ENCODE measurements around the gene SLC26A8. TPM values are rescaled to one million over a fixed set of nuclear protein-coding genes. Genes with fewer than 3 reads are reported as not detected.

The SLC26A8 gene
- total RNA-seq, 1 donor, result not detected

DNA sequence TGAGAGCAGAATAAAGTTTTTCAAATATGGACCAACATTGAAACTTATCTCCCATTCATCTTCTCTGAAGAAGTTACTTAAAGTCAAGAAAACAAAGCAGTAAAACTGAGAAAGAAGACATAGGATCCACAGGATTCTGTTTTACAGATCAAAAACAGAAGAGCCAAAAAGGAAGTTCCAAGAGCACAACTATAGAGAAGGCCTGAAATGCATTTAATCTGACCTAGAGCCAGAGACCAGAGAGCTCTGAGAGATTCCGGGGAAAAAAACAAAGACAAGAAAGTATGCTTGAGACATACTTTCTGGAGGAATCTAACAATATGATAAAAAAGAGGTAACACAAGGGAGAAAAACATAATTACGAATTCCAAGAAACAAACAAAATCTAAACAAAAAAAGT is 129.7 kb downstream of the SLC26A8 start:
- DNase-seq (ENCODE audit: low read depth), result no peak
- no peak for TF ChIP-seq CTCF (IDR thresholded peaks at IDR 0.05; ENCODE audit: insufficient read depth, low read depth, low read length)
- H3K4me3 ChIP-seq (ENCODE audit: low read depth, low read length), result no peak overlapping the region

Other genes starting within 250 kb of the SLC26A8 start
- gene CLPSL2, start 248.0 kb downstream of the SLC26A8 start, total RNA-seq, result not detected in 2 replicates
- not detected in 2 replicates for gene CLPSL1, start 243.6 kb downstream of the SLC26A8 start, total RNA-seq
- gene CLPS, start 227.3 kb downstream of the SLC26A8 start, total RNA-seq, result not detected in 2 replicates
- not detected in 2 replicates for gene LHFPL5, start 219.3 kb downstream of the SLC26A8 start, total RNA-seq
- gene SRPK1, start 103.5 kb downstream of the SLC26A8 start, total RNA-seq, result 49.0 and 61.7 TPM in 2 replicates
- 51.9 and 86.8 TPM in 2 replicates for gene MAPK14, start 3.2 kb upstream of the SLC26A8 start, total RNA-seq
- gene MAPK13, start 105.9 kb upstream of the SLC26A8 start, total RNA-seq, result 8.1 and 10.8 TPM in 2 replicates
- gene BRPF3, start 172.1 kb upstream of the SLC26A8 start, total RNA-seq, result 19.3 and 22.5 TPM in 2 replicates
- gene PNPLA1, start 245.4 kb upstream of the SLC26A8 start, total RNA-seq, result not detected in 2 replicates

All from fibroblast of villous mesenchyme (primary cell).